Breast epithelium (tissue), 4 donors: ENCODE measurements around the gene COMP. TPM values are rescaled to one million over a fixed set of nuclear protein-coding genes. Genes with fewer than 3 reads are reported as not detected.

Source experiments
- DNase-seq, 2 donors: peaks; one replicate each; pipeline ENCODE4 v3.0.0-alpha.2; 2019; ENCODE audit warnings: low spot score in 2 of 2
- H3K27ac ChIP-seq, 2 donors: fragments of 200-600 bp; sonication (generic) in 1 of 2; one replicate each; pipeline ENCODE4 v1.5.1; 2016 to 2019; ENCODE audit warnings: mild to moderate bottlenecking in 1 of 2
- H3K27me3 ChIP-seq, 2 donors: fragments of 200-600 bp; sonication (generic) in 1 of 2; one replicate each; pipeline versions ENCODE4 v1.5.1 to v1.6.0; 2017 to 2019; ENCODE audit warnings: control low read depth in 1 of 2, mild to moderate bottlenecking in 1 of 2
- H3K36me3 ChIP-seq: fragments of 200-600 bp; one replicate; pipeline ENCODE4 v1.5.1; 2019
- H3K4me1 ChIP-seq, 2 donors: fragments of 200-600 bp; sonication (generic); one replicate each; pipeline ENCODE4 v1.5.1; 2016 to 2019; ENCODE audit warnings: control low read depth in 1 of 2
- H3K4me3 ChIP-seq, 3 donors: fragments of 200-600 bp; sonication (generic); 1 replicate in 2 of 3; 2 replicates in 1 of 3; pipeline ENCODE4 v1.5.1; 2016 to 2019; ENCODE audit warnings: mild to moderate bottlenecking in 3 of 3, moderate library complexity in 2 of 3
- H3K9me3 ChIP-seq, 2 donors: fragments of 200-600 bp; sonication (generic) in 1 of 2; one replicate each; pipeline ENCODE4 v1.5.1; 2016 to 2019; ENCODE audit warnings: control low read depth in 1 of 2
- CTCF ChIP-seq, 3 donors: fragments of 450-650 bp; IDR thresholded peaks; one replicate each; pipeline ENCODE4 v1.5.1; 2016 to 2017; ENCODE audit warnings: antibody characterized with exemption in 3 of 3, mild to moderate bottlenecking in 3 of 3, moderate library complexity in 3 of 3
- POLR2A ChIP-seq: fragments of 450-650 bp; IDR thresholded peaks from one replicate; pipeline ENCODE4 v1.6.1; 2016; ENCODE audit warnings: antibody characterized with exemption, mild to moderate bottlenecking, moderate library complexity
- POLR2AphosphoS5 ChIP-seq, 3 donors: sonication (generic); formaldehyde crosslinking; IDR thresholded peaks; one replicate each; pipeline ENCODE4 v1.6.1; 2017; ENCODE audit warnings: antibody characterized with exemption in 3 of 3
- intact Hi-C: fragments of 100-400 bp; cut with DNase I; formaldehyde crosslinking; loops from one replicate; pipeline ENCODE4 v1.15.1; 2023; ENCODE audit warnings: low total_unique reads
- total RNA-seq, 3 donors: library from RNA; depleted of rRNA; stranded (reverse); fragments of >200 nt; gene quantifications; one replicate each; pipeline ENCODE4 v1.1.0, GENCODE V29; 2016

COMP gene
- total RNA-seq, 3 donors from 2014 or later: 1.0 to 4.9 (median 2.2) TPM

DNA sequence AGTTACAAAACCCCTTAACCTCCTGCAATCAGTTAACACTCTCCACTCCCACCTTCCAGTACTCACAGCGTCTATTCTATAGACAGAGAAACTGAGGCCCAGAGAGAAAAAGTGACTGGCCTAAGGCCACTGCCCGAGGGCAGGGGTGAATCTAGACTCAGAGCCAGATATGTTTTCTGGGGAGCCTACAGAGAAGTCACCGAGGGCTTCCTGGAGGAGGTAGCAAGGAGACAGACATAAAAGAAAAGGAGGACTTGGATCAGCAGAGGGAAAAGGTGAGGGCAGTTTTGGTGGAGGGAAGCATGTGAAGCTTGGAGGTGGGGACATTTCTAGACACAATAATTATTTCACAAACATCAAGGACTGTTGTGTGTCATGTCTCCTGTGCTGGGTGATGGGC lies 1.6 kb upstream of the COMP start:
- no peak for TF ChIP-seq POLR2AphosphoS5 (IDR thresholded peaks at IDR 0.05)
- no peak for TF ChIP-seq POLR2A
- no peak for TF ChIP-seq CTCF (IDR thresholded peaks at IDR 0.05)
- no peak for DNase-seq
- intact Hi-C loops: no loop called here
- H3K36me3 ChIP-seq: no peaks in the 10 kb centered on the region
- H3K9me3 ChIP-seq: no peaks in the 10 kb centered on the region
- H3K4me1 ChIP-seq: peaks cover 11 to 23% of the 10 kb centered on the region in 2 donors
- H3K27ac ChIP-seq: no peak overlapping the region
- H3K27me3 ChIP-seq: peaks cover 19 to 49% of the 10 kb centered on the region in 2 donors
- no peak overlapping the region for H3K4me3 ChIP-seq

DNA sequence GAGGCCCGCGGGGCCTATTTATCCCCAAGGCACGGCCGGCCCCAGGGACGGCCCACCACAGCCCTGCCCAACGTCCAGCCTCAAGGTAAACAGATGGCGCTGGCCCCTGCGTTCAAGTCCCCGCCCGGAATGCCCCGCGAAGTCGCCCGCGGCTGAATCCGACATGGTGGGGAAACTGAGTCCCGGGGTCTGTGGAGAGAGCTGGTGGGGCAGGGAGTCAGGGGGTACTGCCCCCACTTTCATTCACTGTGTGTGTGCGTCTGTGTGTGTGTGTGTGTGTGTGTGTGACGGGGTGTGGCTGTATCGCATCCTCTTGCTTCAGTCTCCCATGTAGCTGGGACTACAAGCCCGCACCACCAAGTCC lies 192 bp upstream of the COMP start:
- Histone ChIP-seq H3K4me3 (peak overlapping the region in 2 of 3 donors; percentile 40 to 61), H3K27me3 (peaks cover 19 to 59% of the 10 kb centered on the region in 2 donors), H3K36me3 (no peaks in the 10 kb centered on the region), H3K4me1 (peaks cover 11 to 23% of the 10 kb centered on the region in 2 donors), H3K9me3 (no peaks in the 10 kb centered on the region), H3K27ac (no peak overlapping the region)
- DNase-seq: no peak
- TF ChIP-seq POLR2A (no peak), POLR2AphosphoS5 (IDR thresholded peaks at IDR 0.05) (no peak), CTCF (IDR thresholded peaks at IDR 0.05) (no peak)
- intact Hi-C loops: no loop called here

GRCh38 chr19:18789883-18790565 lies 1.1 kb downstream of the COMP start:
- Histone ChIP-seq H3K4me1 (peaks cover 7 to 23% of the 10 kb centered on the region in 2 donors), H3K9me3 (no peaks in the 10 kb centered on the region), H3K36me3 (no peaks in the 10 kb centered on the region), H3K27ac (no peak overlapping the region), H3K27me3 (peaks cover 25 to 68% of the 10 kb centered on the region in 2 donors), H3K4me3 (peak overlapping the region; percentile 34 to 61 (median 40))
- no peak for DNase-seq
- TF ChIP-seq POLR2A (no peak), CTCF (IDR thresholded peaks at IDR 0.05) (no peak)
- intact Hi-C loops: no loop called here

- H3K4me3 ChIP-seq: peak overlapping the region; percentile 34 to 61 (median 40)
- TF ChIP-seq POLR2A: no peak
- no peak for TF ChIP-seq CTCF (IDR thresholded peaks at IDR 0.05)
- TF ChIP-seq POLR2AphosphoS5 (IDR thresholded peaks at IDR 0.05): no peak
- no peak overlapping the region for H3K27ac ChIP-seq
- peaks cover 7 to 23% of the 10 kb centered on the region in 2 donors for H3K4me1 ChIP-seq
- H3K36me3 ChIP-seq: no peaks in the 10 kb centered on the region
- DNase-seq: no peak
- H3K27me3 ChIP-seq: peaks cover 25 to 68% of the 10 kb centered on the region in 2 donors
- H3K9me3 ChIP-seq: no peaks in the 10 kb centered on the region
- intact Hi-C loops: no loop called here
Measured at GRCh38 chr19:18789422-18789869, 1.7 kb downstream of the COMP start.

DNA sequence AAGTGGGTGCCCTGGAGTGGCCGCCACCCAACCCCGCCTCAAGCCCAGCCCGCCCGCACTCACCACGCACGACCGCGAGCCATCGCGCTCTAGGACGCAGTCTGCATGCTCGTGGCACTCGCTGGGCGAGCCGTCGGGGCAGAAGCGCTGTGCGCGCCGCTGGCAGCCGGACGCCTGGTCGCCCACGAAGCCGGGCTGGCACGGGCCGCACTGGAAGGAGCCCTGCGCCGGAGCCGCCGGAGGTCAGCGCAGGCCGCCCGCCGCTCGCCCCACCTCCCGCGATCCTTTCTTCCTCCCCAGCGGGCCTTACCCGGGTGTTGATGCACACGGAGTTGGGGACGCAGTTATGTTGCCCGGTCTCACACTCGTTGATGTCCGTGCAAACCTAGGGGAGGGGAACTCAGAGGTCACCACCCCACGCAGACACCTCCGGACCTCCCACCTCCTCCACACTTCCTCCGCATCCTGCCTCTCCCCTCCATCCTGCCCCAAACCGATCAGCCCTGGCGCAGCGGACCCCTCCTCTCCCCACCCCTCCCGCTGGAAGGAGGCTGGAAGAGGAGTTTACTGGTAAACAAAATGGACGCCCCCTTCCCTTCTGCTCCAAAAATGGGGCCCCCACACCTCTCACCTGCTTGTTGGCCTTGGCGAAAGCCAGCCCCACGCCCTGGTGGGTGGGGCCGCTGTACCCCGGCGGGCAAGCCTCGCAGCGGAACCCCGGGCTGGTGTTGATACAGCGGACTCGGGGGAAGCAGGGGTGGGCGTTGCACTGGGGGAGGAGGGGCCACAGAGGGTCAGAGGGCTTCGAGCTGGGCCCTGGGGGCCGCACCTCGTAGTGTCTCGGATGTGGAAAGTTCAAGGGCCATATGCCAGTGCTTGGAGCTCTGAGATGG lies 2.3 kb downstream of the COMP start:
- Histone ChIP-seq H3K27me3 (peaks cover 25 to 67% of the 10 kb centered on the region in 2 donors), H3K4me3 (peak overlapping the region in 2 of 3 donors; percentile 40 to 61), H3K4me1 (peaks cover 7 to 23% of the 10 kb centered on the region in 2 donors)

More for the DNA sequence above, 2.3 kb downstream of the COMP start:
- intact Hi-C loops: no loop called here
- no peak for DNase-seq
- TF ChIP-seq POLR2A (no peak), CTCF (IDR thresholded peaks at IDR 0.05) (no peak), POLR2AphosphoS5 (IDR thresholded peaks at IDR 0.05) (no peak)
- Histone ChIP-seq H3K27ac (no peak overlapping the region), H3K9me3 (no peaks in the 10 kb centered on the region), H3K36me3 (no peaks in the 10 kb centered on the region)
